DMS53 treated with DMSO at 0.1 percent for 48 hours (cell line): ENCODE results near the gene ABI2.
A peak's percentile ranks its signal among the peaks of the same experiment; 100 is the strongest.
"Not testable (repeated sequence)": the region's sequence is repeated elsewhere in the genome, so short reads cannot be mapped to it uniquely, and the experiment has no call there.

ENCODE experiments used
- DNase-seq: peaks from one replicate; lab custom pipeline; 2025; ENCODE audit not compliant: unreplicated experiment; lab: John Stamatoyannopoulos, UW

Gene ABI2

GRCh38 chr2:203427061-203427460 lies 98.9 kb downstream of the ABI2 start:
- DNase-seq, result no peak

- DNase-seq, result not testable (repeated sequence)
These were observed 101.4 kb downstream of the ABI2 start for GRCh38 chr2:203429643-203430042.

GRCh38 chr2:203431391-203432185 lies 103.4 kb downstream of the ABI2 start:
- no peak for DNase-seq

- no peak for DNase-seq
These were observed 104.6 kb downstream of the ABI2 start for GRCh38 chr2:203432811-203433210.

GRCh38 chr2:203436496-203436895 lies 108.3 kb downstream of the ABI2 start:
- DNase-seq, result no peak

- no peak for DNase-seq
These were observed 109.3 kb downstream of the ABI2 start for GRCh38 chr2:203437511-203437910.

- DNase-seq, result no peak
These were observed 110.3 kb downstream of the ABI2 start for GRCh38 chr2:203438528-203438927.

GRCh38 chr2:203440671-203441070 lies 112.5 kb downstream of the ABI2 start:
- no peak for DNase-seq

GRCh38 chr2:203441463-203441862 lies 113.3 kb downstream of the ABI2 start:
- DNase-seq, result no peak

- no peak for DNase-seq
These were observed 114.3 kb downstream of the ABI2 start for GRCh38 chr2:203442463-203442862.

- no peak for DNase-seq
These were observed 116.5 kb downstream of the ABI2 start for GRCh38 chr2:203444738-203445137.

GRCh38 chr2:203446071-203446481 lies 117.9 kb downstream of the ABI2 start:
- no peak for DNase-seq

GRCh38 chr2:203446780-203447179 lies 118.6 kb downstream of the ABI2 start:
- DNase-seq, result no peak

GRCh38 chr2:203450561-203450960 lies 122.4 kb downstream of the ABI2 start:
- DNase-seq, result no peak

- no peak for DNase-seq
These were observed 122.8 kb downstream of the ABI2 start for GRCh38 chr2:203451011-203451410.

GRCh38 chr2:203451689-203452088 lies 123.5 kb downstream of the ABI2 start:
- no peak for DNase-seq

- DNase-seq, result peak; percentile 58
These were observed 125.8 kb downstream of the ABI2 start for GRCh38 chr2:203453858-203454451.

GRCh38 chr2:203455209-203455608 lies 127.0 kb downstream of the ABI2 start:
- DNase-seq, result no peak

GRCh38 chr2:203461746-203462145 lies 133.6 kb downstream of the ABI2 start:
- DNase-seq, result no peak

GRCh38 chr2:203462308-203462707 lies 134.1 kb downstream of the ABI2 start:
- DNase-seq, result no peak

GRCh38 chr2:203463266-203463678 lies 135.1 kb downstream of the ABI2 start:
- no peak for DNase-seq

GRCh38 chr2:203469546-203469945 lies 141.4 kb downstream of the ABI2 start:
- no peak for DNase-seq

- DNase-seq, result no peak
These were observed 142.2 kb downstream of the ABI2 start for GRCh38 chr2:203470371-203470770.
